Gastroesophageal sphincter (tissue), 4 donors: ENCODE data around the gene MAGEB17. TPM values are rescaled to one million over a fixed set of nuclear protein-coding genes. Genes with fewer than 3 reads are reported as not detected.

Source experiments
- ATAC-seq: fragments of 150-250 bp; one replicate; pipeline ENCODE4 v1.9.1; 2016; ENCODE audit warnings: mild to moderate bottlenecking, moderate library complexity
- H3K27ac ChIP-seq, 4 donors: fragments of 200-600 bp; sonication (generic) in 3 of 4; 1 replicate in 3 of 4; 2 replicates in 1 of 4; pipeline ENCODE4 v1.5.1; 2016 to 2019
- H3K27me3 ChIP-seq: fragments of 200-600 bp; sonication (generic); one replicate; pipeline ENCODE4 v1.5.1; 2019
- H3K36me3 ChIP-seq, 2 donors: fragments of 200-600 bp; sonication (generic); one replicate each; pipeline ENCODE4 v1.5.1; 2019; ENCODE audit warnings: control low read depth in 1 of 2
- H3K4me1 ChIP-seq, 3 donors: fragments of 200-600 bp; sonication (generic); 1 replicate in 2 of 3; 2 replicates in 1 of 3; pipeline ENCODE4 v1.5.1; 2016 to 2019; ENCODE audit warnings: control low read depth in 2 of 3
- H3K4me3 ChIP-seq, 2 donors: fragments of 200-600 bp; sonication (generic); one replicate each; pipeline ENCODE4 v1.5.1; 2019; ENCODE audit warnings: mild to moderate bottlenecking in 1 of 2, moderate library complexity in 1 of 2
- H3K9me3 ChIP-seq, 3 donors: fragments of 200-600 bp; sonication (generic); one replicate each; pipeline ENCODE4 v1.5.1; 2017 to 2019; ENCODE audit warnings: control low read depth in 2 of 3
- CTCF ChIP-seq, 4 experiments: fragments of 200-600 bp in 2 of 4; fragments of 450-650 bp in 2 of 4; sonication (generic) in 1 of 4; IDR thresholded peaks; one replicate each; pipeline ENCODE4 v1.5.1; 2017 to 2019; ENCODE audit warnings: antibody characterized with exemption in 4 of 4, mild to moderate bottlenecking in 2 of 4, moderate library complexity in 2 of 4
- EP300 ChIP-seq: sonication (generic); formaldehyde crosslinking; IDR thresholded peaks from one replicate; pipeline ENCODE4 v1.6.1; 2017; ENCODE audit warnings: antibody characterized with exemption, mild to moderate bottlenecking
- POLR2A ChIP-seq, 2 donors: fragments of 450-650 bp; IDR thresholded peaks; one replicate each; pipeline ENCODE4 v1.6.1; 2017; ENCODE audit warnings: antibody characterized with exemption in 2 of 2, mild to moderate bottlenecking in 2 of 2, moderate library complexity in 1 of 2
- POLR2AphosphoS5 ChIP-seq: sonication (generic); formaldehyde crosslinking; IDR thresholded peaks from one replicate; pipeline ENCODE4 v1.6.1; 2017; ENCODE audit warnings: antibody characterized with exemption
- WGBS, 2 donors: methylation state at CpG; one replicate each; pipeline ENCODE4 v1.1.5; 2018; ENCODE audit warnings: low coverage in 1 of 2; 5-methylcytosine and 5-hydroxymethylcytosine counted together
- total RNA-seq, 4 donors: library from RNA; depleted of rRNA; stranded (reverse); fragments of >200 nt; gene quantifications; one replicate each; pipeline ENCODE4 v1.1.0, GENCODE V29; 2016

The MAGEB17 gene, protein sequence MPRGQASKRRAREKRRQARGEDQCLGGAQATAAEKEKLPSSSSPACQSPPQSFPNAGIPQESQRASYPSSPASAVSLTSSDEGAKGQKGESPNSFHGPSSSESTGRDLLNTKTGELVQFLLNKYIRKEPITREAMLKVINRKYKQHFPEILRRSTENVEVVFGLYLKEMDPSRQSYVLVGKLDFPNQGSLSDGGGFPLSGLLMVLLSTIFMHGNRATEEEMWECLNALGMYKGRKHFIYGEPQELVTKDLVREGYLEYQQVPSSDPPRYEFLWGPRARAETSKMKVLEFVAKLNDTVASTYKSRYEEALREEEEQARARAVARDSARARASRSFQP
- 1 to 10 TPM in 3 of 4 donors, not detected in 1; 1.4 to 2.4 (median 1.9) TPM for total RNA-seq

DNA sequence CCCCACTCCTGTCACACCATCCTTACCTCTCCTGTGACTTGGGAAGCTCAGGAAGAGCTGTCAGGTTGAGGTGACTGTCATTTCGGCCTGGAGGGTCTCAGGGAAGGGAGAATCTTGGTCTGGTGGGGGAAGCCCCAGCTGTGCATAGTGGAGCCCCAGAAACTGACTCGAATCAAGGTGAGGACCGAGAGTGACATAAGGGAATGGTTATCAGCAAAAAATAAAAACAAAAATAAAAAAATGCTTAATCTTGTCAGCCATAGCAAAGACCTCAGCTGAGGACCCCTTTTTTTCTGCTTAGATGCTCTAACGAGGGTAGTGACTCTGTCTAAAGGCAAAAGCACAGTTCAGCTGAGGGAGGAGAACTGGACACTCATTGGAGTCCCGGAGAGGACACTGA is at the start of gene MAGEB17:
Gene MAGEB17, plus strand, starts transcription at position 301 of the 400 bp plus-strand sequence. CDS start 2,902 bp downstream, outside the sequence.
- no peak for ATAC-seq
- no peak within 1 kb of the TSS for H3K27ac ChIP-seq
- no peaks in the 10 kb centered on the region for H3K4me1 ChIP-seq
- H3K9me3 ChIP-seq = no peaks in the 10 kb centered on the region
- no peaks in the 10 kb centered on the region for H3K27me3 ChIP-seq
- WGBS, 2 donors = 48 to 60% methylated on average over 1 to 3 of the region's 5 CpGs
- H3K36me3 ChIP-seq = no peaks in the 10 kb centered on the region
- TF ChIP-seq CTCF (IDR thresholded peaks at IDR 0.05) = no peak
- no peak for TF ChIP-seq POLR2A (IDR thresholded peaks at IDR 0.05)
- TF ChIP-seq EP300 = no peak
- no peak for TF ChIP-seq POLR2AphosphoS5
- H3K4me3 ChIP-seq = no peak within 1 kb of the TSS

DNA sequence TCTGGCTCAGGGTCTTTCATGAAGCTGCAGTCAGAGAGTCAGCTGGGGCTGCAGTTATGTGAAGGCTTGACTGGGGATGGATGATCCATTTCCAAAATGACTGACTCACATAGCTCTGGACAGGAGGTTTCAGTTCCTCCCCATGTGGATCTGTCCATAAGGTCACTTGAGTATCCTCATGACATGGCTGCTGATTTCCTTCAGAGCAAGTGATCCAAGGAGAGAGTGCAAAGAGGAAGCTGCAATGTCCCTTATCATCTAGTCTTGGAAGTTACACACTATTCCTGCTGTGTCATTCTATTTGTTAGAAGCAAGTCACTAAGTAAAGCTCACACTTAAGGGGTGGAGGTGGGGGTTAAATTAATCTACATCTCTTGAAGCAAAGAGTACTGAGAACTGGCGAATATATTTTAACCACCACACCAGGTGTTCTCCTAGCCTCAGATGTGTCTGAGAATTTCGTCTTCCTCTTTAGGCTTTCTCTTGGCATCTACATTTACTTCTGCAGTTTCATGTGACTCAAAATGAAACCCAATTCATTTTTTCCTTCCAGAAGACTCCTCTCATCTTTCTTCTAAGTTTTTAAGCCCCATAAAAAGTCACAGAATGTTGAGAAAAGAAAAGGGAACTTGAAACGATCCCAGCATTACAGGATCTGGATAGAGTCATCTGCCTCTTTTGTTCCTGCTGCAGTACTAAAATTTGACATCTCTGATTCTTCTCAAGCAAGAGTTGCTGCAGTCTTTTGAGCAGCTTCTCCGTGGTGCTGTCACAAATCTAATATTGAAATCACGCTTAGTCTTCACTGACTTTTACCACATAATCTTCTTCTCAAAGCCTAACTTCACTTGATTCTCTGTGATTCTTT is 47.7 kb upstream of the MAGEB17 start:
- Histone ChIP-seq H3K27me3 (no peaks in the 10 kb centered on the region), H3K4me3 (no peak overlapping the region), H3K27ac (no peak overlapping the region), H3K36me3 (no peaks in the 10 kb centered on the region), H3K9me3 (no peaks in the 10 kb centered on the region), H3K4me1 (peaks cover 0 to 3% (median 0%) of the 10 kb centered on the region in 3 donors)
- ATAC-seq = no peak
- WGBS, 2 donors = 41 to 49% methylated on average over 3 to 5 of the region's 5 CpGs
- no peak for TF ChIP-seq EP300
- TF ChIP-seq POLR2AphosphoS5 = no peak
- TF ChIP-seq POLR2A (IDR thresholded peaks at IDR 0.05) = no peak
- no peak for TF ChIP-seq CTCF (IDR thresholded peaks at IDR 0.05)

GRCh38 chrX:16120431-16120830 is 46.9 kb upstream of the MAGEB17 start:
- Histone ChIP-seq H3K9me3 (no peaks in the 10 kb centered on the region), H3K27me3 (no peaks in the 10 kb centered on the region), H3K4me3 (no peak overlapping the region), H3K4me1 (peaks cover 0 to 3% (median 0%) of the 10 kb centered on the region in 3 donors), H3K36me3 (no peaks in the 10 kb centered on the region), H3K27ac (no peak overlapping the region)
- ATAC-seq = no peak
- no peak for TF ChIP-seq EP300
- no peak for TF ChIP-seq POLR2AphosphoS5
- no peak for TF ChIP-seq CTCF (IDR thresholded peaks at IDR 0.05)
- TF ChIP-seq POLR2A (IDR thresholded peaks at IDR 0.05) = no peak
- WGBS, 2 donors = 92 to 95% methylated on average over 3 of the region's 3 CpGs

DNA sequence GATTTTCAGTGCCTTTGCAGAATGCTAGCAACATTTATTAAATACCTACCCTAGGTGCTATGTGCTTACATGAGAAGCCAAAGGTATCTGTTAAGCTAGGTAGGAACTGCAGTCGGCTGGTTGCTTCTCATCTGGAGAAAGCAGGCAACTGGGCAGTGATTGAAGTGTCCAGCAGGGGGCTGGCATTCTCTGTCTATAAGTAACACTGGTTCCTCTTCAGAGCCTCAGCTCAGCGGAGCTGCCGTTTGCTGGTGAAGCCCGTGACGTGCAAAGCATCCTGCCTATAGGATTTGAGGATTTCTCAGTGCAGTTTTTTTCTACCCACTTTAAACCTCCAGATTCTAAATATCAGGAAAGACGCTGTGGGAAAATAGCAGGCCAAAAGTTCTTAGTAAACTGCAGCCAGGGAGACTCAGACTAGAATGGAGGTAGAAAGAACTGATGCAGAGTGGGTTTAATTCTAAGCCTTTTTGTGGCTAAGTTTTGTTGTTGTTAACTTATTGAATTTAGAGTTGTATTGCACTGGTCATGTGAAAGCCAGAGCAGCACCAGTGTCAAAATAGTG is 44.0 kb upstream of the MAGEB17 start, which contains the start of gene GRPR:
Gene GRPR, plus strand, starts transcription at position 344 of the 565 bp plus-strand sequence. CDS start 389 bp downstream, outside the sequence.
- Histone ChIP-seq H3K27ac (peak within 1 kb of the TSS; percentile 20 to 59 (median 38)), H3K4me3 (peak within 1 kb of the TSS; percentile 46 to 77)

More for the DNA sequence above, 44.0 kb upstream of the MAGEB17 start, which contains the start of gene GRPR:
- no peaks in the 10 kb centered on the region for H3K9me3 ChIP-seq
- H3K36me3 ChIP-seq = no peaks in the 10 kb centered on the region
- TF ChIP-seq POLR2AphosphoS5 (no peak), CTCF (IDR thresholded peaks at IDR 0.05) (peak; percentile 34 to 79 (median 65))
- no peaks in the 10 kb centered on the region for H3K27me3 ChIP-seq
- WGBS, 2 donors = 0% methylated on average over 1 to 4 of the region's 6 CpGs
- peaks cover 0 to 3% (median 0%) of the 10 kb centered on the region in 3 donors for H3K4me1 ChIP-seq
- peak; percentile 91 for ATAC-seq
